HG02852 (cell line): ENCODE measurements around the gene C11orf58.

Experiments used
- ATAC-seq: cut with Tn5 transposase; IDR thresholded peaks from one replicate; pipeline ENCODE4 v1.9.1; 2021; ENCODE audit warnings: mild to moderate bottlenecking, moderate library complexity; ENCODE audit not compliant: unreplicated experiment

The C11orf58 gene

GRCh38 chr11:16767137-16767536 lies 28.7 kb downstream of the C11orf58 start:
- ATAC-seq = no peak

GRCh38 chr11:16767957-16768356 lies 29.5 kb downstream of the C11orf58 start:
- ATAC-seq = no peak

- ATAC-seq = no peak
Observed at GRCh38 chr11:16769386-16769785, 30.9 kb downstream of the C11orf58 start.

- ATAC-seq = no peak
Observed at GRCh38 chr11:16770016-16770415, 31.6 kb downstream of the C11orf58 start.

GRCh38 chr11:16771350-16772140 lies 33.1 kb downstream of the C11orf58 start:
- ATAC-seq = no peak

GRCh38 chr11:16772141-16772512 lies 33.7 kb downstream of the C11orf58 start:
- no peak for ATAC-seq

GRCh38 chr11:16773981-16774935 lies 35.8 kb downstream of the C11orf58 start:
- ATAC-seq = no peak

- no peak for ATAC-seq
Observed at GRCh38 chr11:16774936-16775613, 36.6 kb downstream of the C11orf58 start.

- ATAC-seq = no peak
Observed at GRCh38 chr11:16775614-16776283, 37.3 kb downstream of the C11orf58 start.

GRCh38 chr11:16776711-16777612 lies 38.5 kb downstream of the C11orf58 start:
- no peak for ATAC-seq

- no peak for ATAC-seq
Observed at GRCh38 chr11:16777613-16777975, 39.1 kb downstream of the C11orf58 start.

GRCh38 chr11:16778286-16778685 lies 39.8 kb downstream of the C11orf58 start:
- ATAC-seq = no peak

GRCh38 chr11:16778876-16779275 lies 40.4 kb downstream of the C11orf58 start:
- ATAC-seq = no peak

GRCh38 chr11:16779436-16779835 lies 41.0 kb downstream of the C11orf58 start:
- ATAC-seq = no peak

- no peak for ATAC-seq
Observed at GRCh38 chr11:16780146-16780545, 41.7 kb downstream of the C11orf58 start.

GRCh38 chr11:16780698-16781550 lies 42.5 kb downstream of the C11orf58 start:
- ATAC-seq = no peak

- ATAC-seq = no peak
Observed at GRCh38 chr11:16781936-16782919, 43.8 kb downstream of the C11orf58 start.
